ENCODE results near the gene TJP1.
"Not testable (repeated sequence)": the region's sequence is repeated elsewhere in the genome, so short reads cannot be mapped to it uniquely, and the experiment has no call there.

Gene TJP1

GRCh38 chr15:29680465-29681165 lies 141.7 kb downstream of the TJP1 start:
- no peak for DNase-seq

GRCh38 chr15:29678504-29679034 lies 143.7 kb downstream of the TJP1 start:
- DNase-seq: no peak

- no peak for DNase-seq
Observed at GRCh38 chr15:29677871-29678461, 144.3 kb downstream of the TJP1 start.

- DNase-seq: no peak
Observed at GRCh38 chr15:29677455-29677854, 144.8 kb downstream of the TJP1 start.

- no peak for DNase-seq
Observed at GRCh38 chr15:29676961-29677402, 145.3 kb downstream of the TJP1 start.

- DNase-seq: not testable (repeated sequence)
Observed at GRCh38 chr15:29676374-29676960, 145.8 kb downstream of the TJP1 start.

- no peak for DNase-seq
Observed at GRCh38 chr15:29675791-29676301, 146.4 kb downstream of the TJP1 start.

GRCh38 chr15:29674661-29675533 lies 147.4 kb downstream of the TJP1 start:
- DNase-seq: no peak

GRCh38 chr15:29672923-29673809 lies 149.1 kb downstream of the TJP1 start:
- DNase-seq: no peak

GRCh38 chr15:29672446-29672845 lies 149.8 kb downstream of the TJP1 start:
- DNase-seq: no peak

GRCh38 chr15:29672046-29672445 lies 150.2 kb downstream of the TJP1 start:
- DNase-seq: not testable (repeated sequence)

- DNase-seq: no peak
Observed at GRCh38 chr15:29670998-29671981, 151.0 kb downstream of the TJP1 start.

GRCh38 chr15:29670266-29670665 lies 152.0 kb downstream of the TJP1 start:
- DNase-seq: no peak

- no peak for DNase-seq
Observed at GRCh38 chr15:29669823-29670222, 152.4 kb downstream of the TJP1 start.

- peak; percentile 72 for DNase-seq
Observed at GRCh38 chr15:29668120-29668602, 154.1 kb downstream of the TJP1 start.

- no peak for DNase-seq
Observed at GRCh38 chr15:29666241-29666640, 156.0 kb downstream of the TJP1 start.

- no peak for DNase-seq
Observed at GRCh38 chr15:29665444-29666003, 156.7 kb downstream of the TJP1 start.

- no peak for DNase-seq
Observed at GRCh38 chr15:29664406-29664805, 157.9 kb downstream of the TJP1 start.

GRCh38 chr15:29657476-29657817 lies 164.8 kb downstream of the TJP1 start:
- DNase-seq: not testable (repeated sequence)
